AG04450 (cell line): Measurements from ENCODE around the gene SLC1A4. TPM values are rescaled to one million over a fixed set of nuclear protein-coding genes. Genes with fewer than 3 reads are reported as not detected.
"Not testable (repeated sequence)": the region's sequence is repeated elsewhere in the genome, so short reads cannot be mapped to it uniquely, and the experiment has no call there.

ENCODE experiments used
- CTCF ChIA-PET: fragments of 300-600, 350-600 bp; formaldehyde crosslinking; extraction: SDS; loops from one replicate; lab custom pipeline; 2022; ENCODE audit warnings: antibody characterized with exemption, inconsistent platforms; lab: Charles Lee
- POLR2A ChIA-PET: fragments of 350-600 bp; formaldehyde crosslinking; extraction: SDS; loops from one replicate; lab custom pipeline; 2021; ENCODE audit warnings: antibody characterized with exemption, inconsistent platforms; lab: Yijun Ruan, JAX
- DNase-seq: peaks from one replicate; pipeline ENCODE4 v3.0.0-alpha.2; 2011; ENCODE audit warnings: low read depth, low spot score
- H3K27ac ChIP-seq: one replicate; pipeline ENCODE4 v1.5.1; 2012; ENCODE audit warnings: low read depth, low read length, control low read depth
- H3K27me3 ChIP-seq: one replicate; pipeline ENCODE4 v1.6.0; 2012; ENCODE audit warnings: low read length; ENCODE audit not compliant: control insufficient read depth, insufficient read depth
- H3K4me3 ChIP-seq: 2 replicates; pipeline ENCODE4 v1.5.1; 2011; ENCODE audit warnings: mild to moderate bottlenecking, low read depth, low read length, control low read depth
- H3K9me3 ChIP-seq: 2 replicates; pipeline ENCODE4 v1.5.1; 2012; ENCODE audit warnings: low read length; ENCODE audit not compliant: control insufficient read depth, insufficient read depth
- polyA plus RNA-seq: library from polyadenylated mRNA; depleted of rRNA; stranded (reverse); fragments of >200 nt; gene quantifications from 2 replicates; pipeline ENCODE4 v1.2.3, GENCODE V29; 2011
- TF ChIP-seq, protein P1 (sequence below): IDR thresholded peaks from 2 replicates; pipeline ENCODE4 v1.5.1; 2011; ENCODE audit warnings: low read depth, low read length, control low read depth, inconsistent platforms

Gene SLC1A4
- polyA plus RNA-seq, 1 experiment: 24.8 TPM

DNA sequence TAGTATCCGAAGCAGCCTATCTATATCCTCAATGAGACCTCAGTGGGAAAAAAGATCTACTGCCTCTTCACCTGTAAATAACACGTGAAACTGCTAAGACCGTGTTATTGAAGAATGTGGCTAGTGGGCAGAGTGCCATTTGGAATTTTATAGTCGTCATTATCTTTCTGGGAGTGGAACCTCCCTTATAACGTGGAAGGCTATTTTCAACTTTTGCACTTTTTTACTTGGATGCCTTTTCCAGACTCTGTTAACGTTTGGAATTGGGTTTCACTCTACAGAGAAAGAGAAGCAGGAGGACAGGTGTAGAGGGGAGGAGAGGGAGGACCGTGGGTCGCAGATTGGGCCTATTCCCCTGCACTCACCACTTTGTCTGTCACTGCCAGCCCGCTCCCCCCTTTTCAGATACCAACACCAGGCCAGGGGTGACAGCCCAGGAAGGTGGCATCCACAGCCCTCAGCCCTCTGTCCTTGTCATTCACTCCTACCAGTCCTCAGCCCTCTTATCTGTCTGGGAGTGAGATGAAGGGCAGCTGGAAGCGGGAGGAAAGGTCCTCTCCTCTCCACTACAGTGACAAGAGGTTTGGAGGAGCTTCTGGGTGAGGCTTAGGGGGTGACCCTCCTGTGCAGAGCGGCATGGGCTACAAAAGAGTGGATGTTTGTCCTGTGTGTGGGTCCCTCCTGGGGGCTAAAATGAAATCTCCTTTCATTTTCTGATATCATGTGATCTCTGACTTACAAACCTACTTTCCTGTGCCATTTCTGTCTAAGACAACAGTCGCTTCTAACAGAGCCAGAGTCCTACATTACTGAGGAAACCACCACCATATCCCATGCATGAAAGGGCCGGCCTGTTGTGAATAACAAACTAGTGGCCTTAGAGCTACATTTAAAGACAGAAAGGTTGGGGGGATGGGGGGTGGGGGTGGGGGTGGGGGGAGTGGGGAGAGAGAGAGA, 43.1 kb downstream of the SLC1A4 start:
- POLR2A ChIA-PET: no interaction called here
- no peak overlapping the region for H3K4me3 ChIP-seq
- DNase-seq: no peak

DNA sequence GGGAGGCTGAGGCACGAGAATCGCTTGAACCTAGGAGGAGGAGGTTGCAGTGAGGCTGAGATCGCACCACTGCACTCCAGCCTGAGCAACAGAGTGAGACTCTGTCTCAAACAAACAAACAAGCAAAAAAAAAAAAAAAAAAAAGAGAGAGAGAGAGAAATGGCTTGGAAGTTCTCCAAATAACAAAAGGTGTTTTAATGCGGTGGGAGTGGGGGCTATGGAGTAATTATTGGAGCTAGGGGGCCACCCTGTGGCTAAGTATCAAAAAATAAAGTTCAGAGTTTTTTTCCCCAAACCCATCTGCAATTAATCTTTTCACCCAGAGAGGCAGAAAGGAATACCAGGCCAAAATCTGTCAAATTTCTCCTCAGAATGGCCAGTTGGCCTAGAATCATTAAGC, 44.0 kb downstream of the SLC1A4 start:
- Histone ChIP-seq H3K27me3 (peaks cover 3% of the 10 kb centered on the region), H3K9me3 (no peaks in the 10 kb centered on the region), H3K4me3 (no peak overlapping the region), H3K27ac (no peak overlapping the region)
- CTCF ChIA-PET: interaction anchor here (0.7 to 4.8 kb wide), 5 partner anchors 116 to 389 kb away, joined by 3 to 61 read pairs (median 6); no protein-coding TSS in a partner anchor
- TF ChIP-seq, protein P1, sequence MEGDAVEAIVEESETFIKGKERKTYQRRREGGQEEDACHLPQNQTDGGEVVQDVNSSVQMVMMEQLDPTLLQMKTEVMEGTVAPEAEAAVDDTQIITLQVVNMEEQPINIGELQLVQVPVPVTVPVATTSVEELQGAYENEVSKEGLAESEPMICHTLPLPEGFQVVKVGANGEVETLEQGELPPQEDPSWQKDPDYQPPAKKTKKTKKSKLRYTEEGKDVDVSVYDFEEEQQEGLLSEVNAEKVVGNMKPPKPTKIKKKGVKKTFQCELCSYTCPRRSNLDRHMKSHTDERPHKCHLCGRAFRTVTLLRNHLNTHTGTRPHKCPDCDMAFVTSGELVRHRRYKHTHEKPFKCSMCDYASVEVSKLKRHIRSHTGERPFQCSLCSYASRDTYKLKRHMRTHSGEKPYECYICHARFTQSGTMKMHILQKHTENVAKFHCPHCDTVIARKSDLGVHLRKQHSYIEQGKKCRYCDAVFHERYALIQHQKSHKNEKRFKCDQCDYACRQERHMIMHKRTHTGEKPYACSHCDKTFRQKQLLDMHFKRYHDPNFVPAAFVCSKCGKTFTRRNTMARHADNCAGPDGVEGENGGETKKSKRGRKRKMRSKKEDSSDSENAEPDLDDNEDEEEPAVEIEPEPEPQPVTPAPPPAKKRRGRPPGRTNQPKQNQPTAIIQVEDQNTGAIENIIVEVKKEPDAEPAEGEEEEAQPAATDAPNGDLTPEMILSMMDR: no peak
- POLR2A ChIA-PET: no interaction called here
- no peak for DNase-seq

More for the DNA sequence above, 43.1 kb downstream of the SLC1A4 start:
- H3K27ac ChIP-seq: no peak overlapping the region
- H3K27me3 ChIP-seq: peaks cover 3% of the 10 kb centered on the region
- TF ChIP-seq, protein P1: no peak
- CTCF ChIA-PET: interaction anchor here (0.7 to 4.8 kb wide), 2 partner anchors 115 to 136 kb away, joined by 6 to 61 read pairs; no protein-coding TSS in a partner anchor
- H3K9me3 ChIP-seq: no peaks in the 10 kb centered on the region

DNA sequence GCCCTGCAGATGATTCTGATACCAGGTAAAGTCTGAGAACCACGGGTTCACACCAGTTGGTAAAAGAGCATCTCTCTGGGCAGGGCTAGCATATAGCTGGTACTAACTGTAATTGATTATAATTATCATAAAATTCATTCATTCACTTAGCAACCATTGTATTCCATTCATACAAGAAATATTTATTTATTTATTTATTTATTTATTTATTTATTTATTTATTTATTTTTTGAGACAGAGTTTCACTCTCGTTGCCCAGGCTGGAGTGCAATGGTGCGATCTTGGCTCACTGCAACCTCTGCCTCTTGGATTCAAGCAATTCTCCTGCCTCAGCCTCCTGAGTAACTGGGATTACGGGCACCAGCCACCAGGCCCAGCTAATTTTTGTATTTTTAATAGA, 44.5 kb downstream of the SLC1A4 start:
- POLR2A ChIA-PET: not testable (repeated sequence)
- CTCF ChIA-PET: interaction anchor here (0.6 to 4.8 kb wide), 5 partner anchors 17 to 389 kb away, joined by 3 to 61 read pairs (median 4); no protein-coding TSS in a partner anchor

DNA sequence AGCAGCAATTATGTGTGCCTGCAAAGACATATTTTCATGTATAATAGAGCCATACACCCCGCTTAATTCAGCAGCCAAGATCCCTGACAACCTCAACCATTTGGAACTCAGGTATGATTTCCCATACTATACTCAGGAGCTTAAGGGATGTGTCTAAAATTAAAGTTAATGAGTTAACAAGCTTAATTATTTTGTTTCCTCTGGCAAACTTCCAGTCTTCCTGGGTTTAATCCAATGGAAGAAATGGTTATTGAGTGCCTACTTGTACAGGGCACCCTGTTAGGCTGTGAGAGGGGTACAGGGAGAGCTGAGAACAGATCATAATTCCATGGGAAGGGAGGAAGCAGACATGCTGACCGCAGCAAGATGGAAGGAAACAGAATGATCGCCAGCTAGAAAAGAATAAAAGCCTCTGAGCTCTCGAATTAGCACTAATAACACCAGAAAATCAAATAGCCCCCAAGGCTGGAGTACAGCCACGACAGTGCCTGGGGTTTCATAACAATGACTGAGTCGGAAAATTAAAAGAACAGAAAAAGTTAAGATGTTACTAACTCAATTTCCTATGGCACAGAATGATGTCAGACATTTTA, 46.2 kb downstream of the SLC1A4 start:
- Histone ChIP-seq H3K27ac (no peak overlapping the region), H3K4me3 (no peak overlapping the region), H3K27me3 (peaks cover 3% of the 10 kb centered on the region), H3K9me3 (no peaks in the 10 kb centered on the region)
- TF ChIP-seq, protein P1: no peak
- POLR2A ChIA-PET: no interaction called here
- DNase-seq: no peak
- CTCF ChIA-PET: interaction anchor here (0.6 to 4.8 kb wide), 2 partner anchors 63 to 118 kb away, joined by 3 to 61 read pairs; no protein-coding TSS in a partner anchor

More for the DNA sequence above, 44.5 kb downstream of the SLC1A4 start:
- not testable (repeated sequence) for DNase-seq, H3K27me3 ChIP-seq, H3K9me3 ChIP-seq, H3K4me3 ChIP-seq, H3K27ac ChIP-seq

DNA sequence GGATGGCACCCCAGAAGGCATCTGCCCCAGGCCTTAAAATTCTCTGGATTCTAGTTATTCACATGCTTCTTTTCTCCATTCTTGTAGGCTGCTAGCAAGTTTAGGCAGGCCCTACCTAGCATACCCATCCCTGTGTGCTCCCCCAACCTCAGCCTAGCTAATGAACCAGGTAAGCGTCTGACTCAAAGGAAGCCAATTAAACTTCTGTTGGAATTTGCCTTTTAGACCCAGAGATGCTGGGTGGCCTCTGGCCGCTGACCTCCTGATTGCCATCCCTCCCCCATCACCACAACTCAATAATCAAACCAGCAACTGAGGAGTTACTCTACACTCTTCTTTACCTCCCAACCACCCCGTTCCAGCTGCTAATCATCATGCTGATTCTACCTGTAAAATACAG, 48.0 kb downstream of the SLC1A4 start:
- DNase-seq: no peak
- TF ChIP-seq, protein P1: no peak
- POLR2A ChIA-PET: no interaction called here
- Histone ChIP-seq H3K9me3 (no peaks in the 10 kb centered on the region), H3K27me3 (no peaks in the 10 kb centered on the region), H3K27ac (no peak overlapping the region), H3K4me3 (no peak overlapping the region)
- CTCF ChIA-PET: interaction anchor here (6.9 kb wide), 1 partner anchor 120 kb away, joined by 85 read pairs; no protein-coding TSS in a partner anchor
